Smooth muscle cell (in vitro differentiated cells): Measurements from ENCODE around the gene SUV39H1. TPM values are rescaled to one million over a fixed set of nuclear protein-coding genes. Genes with fewer than 3 reads are reported as not detected.

Experiments
- DNase-seq: peaks from one replicate; lab custom pipeline; 2025; ENCODE audit not compliant: unreplicated experiment; lab: John Stamatoyannopoulos, UW
- H2AFZ ChIP-seq: fragments of 200-600 bp; sonication (generic); 2 replicates; pipeline ENCODE4 v1.6.0; 2016; ENCODE audit warnings: antibody characterized with exemption, low read depth, mild to moderate bottlenecking
- H3F3A ChIP-seq: fragments of 200-600 bp; sonication (generic); 2 replicates; pipeline ENCODE4 v1.6.0; 2017; ENCODE audit warnings: antibody characterized with exemption, low read depth
- H3K27ac ChIP-seq: fragments of 200-600 bp; sonication (generic); 2 replicates; pipeline ENCODE4 v1.5.1; 2016; ENCODE audit warnings: low read depth, mild to moderate bottlenecking
- H3K27me3 ChIP-seq: fragments of 200-600 bp; sonication (generic); 2 replicates; pipeline ENCODE4 v1.6.1; 2016; ENCODE audit warnings: low read depth, mild to moderate bottlenecking
- H3K36me3 ChIP-seq: fragments of 200-600 bp; sonication (generic); 2 replicates; pipeline ENCODE4 v1.5.1; 2016; ENCODE audit warnings: low read depth
- H3K4me1 ChIP-seq: fragments of 200-600 bp; sonication (generic); 2 replicates; pipeline ENCODE4 v1.5.1; 2016; ENCODE audit warnings: low read depth
- H3K4me2 ChIP-seq: fragments of 200-600 bp; sonication (generic); 2 replicates; pipeline ENCODE4 v1.6.0; 2016; ENCODE audit warnings: mild to moderate bottlenecking
- H3K4me3 ChIP-seq: fragments of 200-600 bp; sonication (generic); 2 replicates; pipeline ENCODE4 v1.5.1; 2016; ENCODE audit warnings: mild to moderate bottlenecking
- H3K79me2 ChIP-seq: fragments of 200-600 bp; sonication (generic); 2 replicates; pipeline ENCODE4 v1.6.0; 2016; ENCODE audit warnings: low read depth, mild to moderate bottlenecking
- H3K9ac ChIP-seq: fragments of 200-600 bp; sonication (generic); 2 replicates; pipeline ENCODE4 v1.6.0; 2016; ENCODE audit warnings: low read depth
- H3K9me3 ChIP-seq: fragments of 200-600 bp; sonication (generic); replicated peaks from 2 replicates; pipeline ENCODE4 v1.5.1; 2016; ENCODE audit warnings: low read depth
- H4K20me1 ChIP-seq: fragments of 200-600 bp; sonication (generic); 2 replicates; pipeline ENCODE4 v1.6.0; 2016; ENCODE audit warnings: low read depth
- CTCF ChIP-seq: fragments of 200-600 bp; sonication (generic); IDR thresholded peaks from 2 replicates; pipeline ENCODE4 v1.5.1; 2017; ENCODE audit warnings: borderline replicate concordance, mild to moderate bottlenecking, antibody characterized with exemption; ENCODE audit not compliant: insufficient read depth, poor library complexity, severe bottlenecking
- WGBS: methylation state at CpG from one replicate; pipeline ENCODE4 v1.1.7; 2016; ENCODE audit warnings: low lambda C conversion rate; 5-methylcytosine and 5-hydroxymethylcytosine counted together
- polyA plus RNA-seq: library from polyadenylated mRNA; unstranded; fragments of >200 nt; fragmentation: Nextera tagmentation; extraction: Ambion mirVana; gene quantifications from 2 replicates; pipeline ENCODE4 v1.2.1, GENCODE V29; 2016
- total RNA-seq: library from RNA; depleted of rRNA; stranded (reverse); fragments of >200 nt; gene quantifications from 2 replicates; pipeline ENCODE4 v1.2.3, GENCODE V29; 2014

Gene SUV39H1
- total and polyA plus RNA-seq, 2 experiments from 2014 or later: 2.7 to 7.7 TPM

- no peaks in the 10 kb centered on the region for H3K36me3 ChIP-seq
- no peaks in the 10 kb centered on the region for H3K27me3 ChIP-seq
- no peaks in the 10 kb centered on the region for H3F3A ChIP-seq
- no peaks in the 10 kb centered on the region for H3K4me1 ChIP-seq
- H3K79me2 ChIP-seq: no peaks in the 10 kb centered on the region
- DNase-seq: no peak
- peak overlapping the region; percentile 67 for H3K27ac ChIP-seq
- no peaks in the 10 kb centered on the region for H4K20me1 ChIP-seq
- no peak overlapping the region for H2AFZ ChIP-seq
- WGBS: 77% methylated on average over 2 of the region's 2 CpGs
- no peak overlapping the region for H3K4me3 ChIP-seq
- H3K9ac ChIP-seq: peak overlapping the region; percentile 43
- TF ChIP-seq CTCF: no peak
- H3K9me3 ChIP-seq: no peaks in the 10 kb centered on the region
- H3K4me2 ChIP-seq: no peak overlapping the region
Measured at GRCh38 chrX:48713847-48714246, 17.3 kb downstream of the SUV39H1 start.

GRCh38 chrX:48714573-48714972 is 18.0 kb downstream of the SUV39H1 start:
- Histone ChIP-seq H3K4me3 (no peak overlapping the region), H4K20me1 (no peaks in the 10 kb centered on the region), H3K36me3 (no peaks in the 10 kb centered on the region), H3K27me3 (no peaks in the 10 kb centered on the region), H3K9me3 (no peaks in the 10 kb centered on the region), H3K4me1 (no peaks in the 10 kb centered on the region), H3K4me2 (no peak overlapping the region), H3K27ac (peak overlapping the region; percentile 67), H3F3A (no peaks in the 10 kb centered on the region), H3K79me2 (no peaks in the 10 kb centered on the region), H3K9ac (peak overlapping the region; percentile 43), H2AFZ (no peak overlapping the region)
- DNase-seq: no peak
- TF ChIP-seq CTCF: no peak
- 66% methylated on average over 5 of the region's 5 CpGs for WGBS

DNA sequence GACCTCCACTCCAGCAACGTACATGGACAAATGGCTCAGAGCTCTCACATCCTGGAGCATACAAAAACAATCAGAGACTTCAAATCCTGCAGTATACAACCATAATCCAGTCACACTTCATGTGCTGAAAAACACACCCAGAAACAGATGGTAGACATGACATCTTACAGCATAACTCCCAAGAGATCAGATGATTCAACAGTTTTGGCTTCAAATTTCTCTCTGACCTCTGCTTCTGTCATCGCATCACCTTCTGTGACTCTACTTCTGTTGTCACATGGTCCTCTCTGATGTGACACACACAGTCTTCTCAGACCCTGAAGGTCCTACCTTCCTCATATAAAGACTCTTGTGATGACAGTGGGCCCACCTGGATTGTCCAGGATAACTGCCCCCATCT is 18.5 kb downstream of the SUV39H1 start:
- Histone ChIP-seq H3K4me3 (no peak overlapping the region), H3K27ac (peak overlapping the region; percentile 67), H3K4me1 (no peaks in the 10 kb centered on the region), H4K20me1 (no peaks in the 10 kb centered on the region), H3K9ac (no peak overlapping the region), H3F3A (no peaks in the 10 kb centered on the region), H3K27me3 (no peaks in the 10 kb centered on the region), H3K79me2 (no peaks in the 10 kb centered on the region), H3K9me3 (no peaks in the 10 kb centered on the region), H3K36me3 (no peaks in the 10 kb centered on the region), H2AFZ (no peak overlapping the region), H3K4me2 (no peak overlapping the region)
- no peak for DNase-seq
- WGBS: 75% methylated on average over 2 of the region's 2 CpGs
- no peak for TF ChIP-seq CTCF

DNA sequence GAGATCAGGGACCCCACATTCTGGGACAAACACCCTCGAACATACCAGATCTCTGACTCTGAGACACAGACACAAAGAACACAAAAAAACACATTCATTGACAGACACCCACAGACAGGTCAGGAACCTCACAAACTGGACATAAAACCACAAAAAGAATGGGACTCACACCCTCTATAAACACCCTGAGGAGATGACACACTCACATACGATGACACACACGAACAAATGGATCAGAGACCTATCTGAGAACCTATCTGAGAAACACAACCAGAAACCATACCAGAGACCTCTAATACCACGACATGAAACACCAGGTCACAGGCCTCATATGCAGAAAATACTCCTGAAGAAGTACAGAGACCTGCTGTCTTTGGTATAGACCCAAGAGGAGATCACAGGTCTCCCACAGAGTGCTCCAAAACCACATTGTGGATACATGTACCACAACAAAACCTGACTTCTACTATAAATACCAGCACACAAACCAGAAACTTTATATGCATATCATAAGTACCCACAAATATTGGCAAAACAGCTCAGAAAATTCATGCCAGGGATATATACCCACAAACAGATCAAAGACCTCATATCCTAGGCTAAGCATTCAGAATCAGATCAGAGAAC is 19.5 kb downstream of the SUV39H1 start:
- Histone ChIP-seq H3K4me3 (no peak overlapping the region), H3K79me2 (no peaks in the 10 kb centered on the region), H3K9ac (no peak overlapping the region), H3F3A (no peaks in the 10 kb centered on the region), H3K4me1 (no peaks in the 10 kb centered on the region), H3K9me3 (no peaks in the 10 kb centered on the region), H3K4me2 (no peak overlapping the region), H3K27me3 (no peaks in the 10 kb centered on the region), H4K20me1 (no peaks in the 10 kb centered on the region), H3K27ac (no peak overlapping the region), H2AFZ (no peak overlapping the region), H3K36me3 (no peaks in the 10 kb centered on the region)
- TF ChIP-seq CTCF: no peak
- no peak for DNase-seq
- WGBS: 55% methylated on average over 4 of the region's 4 CpGs
